Pancreas (tissue), 10 donors: ENCODE data around the gene SIL1. TPM values are rescaled to one million over a fixed set of nuclear protein-coding genes. Genes with fewer than 3 reads are reported as not detected.

Experiments used
- ATAC-seq, 4 donors: fragments of 200-7000 bp; cut with Tn5 transposase; one replicate each; pipeline versions ENCODE4 v1.8.0 to v1.9.1; 2020; ENCODE audit warnings: mild to moderate bottlenecking in 4 of 4, moderate library complexity in 4 of 4
- DNase-seq, 6 donors: peaks; one replicate each; pipeline ENCODE4 v3.0.0-alpha.2; 2020
- FAIRE-seq: peaks from 2 replicates; lab custom pipeline; 2012; peaks lifted over from hg19 to GRCh38; lab: Jason Lieb, UNC
- H3K27ac ChIP-seq, 4 donors: fragments of 200-600 bp; sonication (generic); 1 replicate in 3 of 4; 2 replicates in 1 of 4; pipeline versions ENCODE4 v1.5.0 to v1.8.0; 2020
- H3K27me3 ChIP-seq, 4 donors: fragments of 200-600 bp; one replicate each; pipeline ENCODE4 v1.8.0; 2021
- H3K36me3 ChIP-seq, 3 donors: fragments of 200-600 bp; sonication (generic) in 1 of 3; one replicate each; pipeline versions ENCODE4 v1.5.0 to v1.8.0; 2020 to 2021
- H3K4me1 ChIP-seq, 3 donors: fragments of 200-600 bp; one replicate each; pipeline ENCODE4 v1.8.0; 2021
- H3K4me3 ChIP-seq, 4 donors: fragments of 200-600 bp; sonication (generic) in 2 of 4; one replicate each; pipeline versions ENCODE4 v1.5.0 to v1.8.0; 2020 to 2021
- H3K9me3 ChIP-seq, 4 donors: fragments of 200-600 bp; one replicate each; pipeline ENCODE4 v1.8.0; 2021
- WGBS, 2 donors: extraction: QIAGEN DNeasy Blood & Tissue Kit; methylation state at CpG; one replicate each; pipeline ENCODE4 v1.1.7; 2013; 5-methylcytosine and 5-hydroxymethylcytosine counted together
- intact Hi-C, 3 donors: fragments of 100-400 bp; cut with DNase I; formaldehyde crosslinking; loops; one replicate each; pipeline versions ENCODE4 v1.11.1 to v1.14.2; 2022
- polyA plus RNA-seq, 2 donors: library from polyadenylated mRNA; stranded (reverse); fragments of 200-250 nt; gene quantifications; one replicate each; pipeline ENCODE4 v1.2.3, GENCODE V29; 2013
- total RNA-seq, 6 donors: library from RNA; stranded (reverse); fragmentation: NEBNext Ultra II Directional in 4 of 6; extraction: Animal tissue kit (Norgen Biotek cat#: 25700) in 4 of 6; gene quantifications; one replicate each; pipeline versions ENCODE4 v1.2.1 to v1.2.4, GENCODE V29; 2021 to 2023
- TF ChIP-seq, protein P1 (sequence below), 4 donors: fragments of 200-600 bp; sonication (generic) in 3 of 4; IDR thresholded peaks; one replicate each; pipeline versions ENCODE4 v1.5.0 to v1.8.0; 2021; ENCODE audit warnings: antibody characterized with exemption in 4 of 4
- donor health status: healthy with polysubstance abuse.
- donor health status: DM: no; HTN: no; CAD: no; lungs with moderate emphysema.
- donor health status: DM: no; HTN: no; CAD: no.
- donor health status: control.
- donor health status: control.
- donor health status: Bipolar disorder and iron deficiency.
- donor health status: DM: yes; HTN: yes; CAD: no.
- donor health status: DM: no; HTN: no; CAD: no.
- donor health status: DM: no; HTN: no; CAD: no.
- donor health status: DM: yes; HTN: yes; CAD: no.

The SIL1 gene
- total and polyA plus RNA-seq, 8 donors, result 38.6 to 119 (median 55.0) TPM

DNA sequence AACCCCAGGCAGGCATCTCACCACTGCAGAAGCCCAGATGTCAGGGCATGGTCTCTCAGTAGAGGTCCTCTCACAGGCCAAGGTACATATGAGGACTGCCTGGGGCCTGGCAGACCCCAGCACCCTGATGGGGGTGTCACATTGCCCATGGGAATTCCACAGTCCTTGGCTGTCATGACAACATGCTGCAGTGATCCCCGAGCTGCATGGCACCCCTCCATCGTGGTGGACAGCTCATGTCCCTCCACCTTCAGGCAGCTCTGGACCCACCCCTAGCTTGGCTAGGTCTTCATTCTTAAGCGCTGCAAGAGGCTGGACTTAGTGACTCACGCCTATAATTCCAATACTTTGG is 249.0 kb downstream of the SIL1 start:
- Histone ChIP-seq H3K4me1 (peaks cover 37 to 67% (median 49%) of the 10 kb centered on the region in 3 donors), H3K27me3 (no peaks in the 10 kb centered on the region), H3K27ac (peak overlapping the region in 3 of 4 donors; percentile 45 to 75 (median 66)), H3K4me3 (no peak overlapping the region), H3K36me3 (no peaks in the 10 kb centered on the region), H3K9me3 (no peaks in the 10 kb centered on the region)
- WGBS, 2 donors, result 62 to 68% methylated on average over 4 of the region's 4 CpGs
- DNase-seq, result peak in 1 of 6 donors; percentile 4
- intact Hi-C loops, result no loop called here
- TF ChIP-seq, protein P1, sequence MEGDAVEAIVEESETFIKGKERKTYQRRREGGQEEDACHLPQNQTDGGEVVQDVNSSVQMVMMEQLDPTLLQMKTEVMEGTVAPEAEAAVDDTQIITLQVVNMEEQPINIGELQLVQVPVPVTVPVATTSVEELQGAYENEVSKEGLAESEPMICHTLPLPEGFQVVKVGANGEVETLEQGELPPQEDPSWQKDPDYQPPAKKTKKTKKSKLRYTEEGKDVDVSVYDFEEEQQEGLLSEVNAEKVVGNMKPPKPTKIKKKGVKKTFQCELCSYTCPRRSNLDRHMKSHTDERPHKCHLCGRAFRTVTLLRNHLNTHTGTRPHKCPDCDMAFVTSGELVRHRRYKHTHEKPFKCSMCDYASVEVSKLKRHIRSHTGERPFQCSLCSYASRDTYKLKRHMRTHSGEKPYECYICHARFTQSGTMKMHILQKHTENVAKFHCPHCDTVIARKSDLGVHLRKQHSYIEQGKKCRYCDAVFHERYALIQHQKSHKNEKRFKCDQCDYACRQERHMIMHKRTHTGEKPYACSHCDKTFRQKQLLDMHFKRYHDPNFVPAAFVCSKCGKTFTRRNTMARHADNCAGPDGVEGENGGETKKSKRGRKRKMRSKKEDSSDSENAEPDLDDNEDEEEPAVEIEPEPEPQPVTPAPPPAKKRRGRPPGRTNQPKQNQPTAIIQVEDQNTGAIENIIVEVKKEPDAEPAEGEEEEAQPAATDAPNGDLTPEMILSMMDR (IDR thresholded peaks at IDR 0.05), result no peak
- no peak for ATAC-seq
- FAIRE-seq, result no peak

DNA sequence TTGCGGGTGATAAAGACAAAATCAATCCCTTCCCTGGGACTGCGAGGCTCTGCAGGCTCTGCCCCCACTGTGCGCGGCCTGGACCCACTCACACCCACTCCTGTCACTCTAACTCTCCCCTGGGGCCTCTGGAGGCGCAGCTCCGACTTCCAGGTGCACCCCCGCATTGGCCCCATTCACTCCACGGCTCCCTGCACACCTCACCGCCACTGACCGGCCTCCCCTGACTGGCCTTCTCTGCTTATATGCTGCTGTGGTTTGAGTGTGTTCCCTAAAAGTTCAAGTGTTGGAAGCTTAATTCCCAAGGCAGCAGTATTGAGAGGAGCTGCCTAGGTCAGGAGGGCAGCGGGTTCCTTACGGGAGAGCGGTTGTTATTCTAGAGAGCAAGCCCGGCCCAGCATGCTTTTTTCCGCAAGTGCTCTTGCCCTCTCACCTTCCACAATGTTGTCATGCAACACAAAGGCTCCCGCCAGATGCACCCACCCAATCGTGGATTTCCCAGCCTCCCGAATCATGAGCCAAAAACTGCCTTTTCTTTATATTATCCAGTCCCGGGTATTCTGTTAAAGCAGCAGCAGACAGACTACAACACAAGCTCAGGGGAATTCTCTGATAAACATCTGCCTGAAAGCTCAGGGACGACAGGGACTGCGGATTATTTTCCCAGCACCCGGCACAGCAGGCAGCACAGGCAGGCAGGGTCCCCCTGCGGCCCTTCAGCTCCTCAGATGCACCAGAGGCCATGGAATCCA is 249.5 kb downstream of the SIL1 start:
- FAIRE-seq (no peak), DNase-seq (peak in 2 of 6 donors; percentile 11 to 12), ATAC-seq (no peak)
- TF ChIP-seq, protein P1 (IDR thresholded peaks at IDR 0.05), result no peak
- Histone ChIP-seq H3K4me1 (peaks cover 32 to 61% (median 46%) of the 10 kb centered on the region in 3 donors), H3K27me3 (no peaks in the 10 kb centered on the region), H3K4me3 (no peak overlapping the region), H3K27ac (peak overlapping the region in 3 of 4 donors; percentile 33 to 66 (median 45)), H3K36me3 (no peaks in the 10 kb centered on the region), H3K9me3 (no peaks in the 10 kb centered on the region)
- WGBS, 2 donors, result 50 to 60% methylated on average over 23 of the region's 23 CpGs
- intact Hi-C loops, result no loop called here

DNA sequence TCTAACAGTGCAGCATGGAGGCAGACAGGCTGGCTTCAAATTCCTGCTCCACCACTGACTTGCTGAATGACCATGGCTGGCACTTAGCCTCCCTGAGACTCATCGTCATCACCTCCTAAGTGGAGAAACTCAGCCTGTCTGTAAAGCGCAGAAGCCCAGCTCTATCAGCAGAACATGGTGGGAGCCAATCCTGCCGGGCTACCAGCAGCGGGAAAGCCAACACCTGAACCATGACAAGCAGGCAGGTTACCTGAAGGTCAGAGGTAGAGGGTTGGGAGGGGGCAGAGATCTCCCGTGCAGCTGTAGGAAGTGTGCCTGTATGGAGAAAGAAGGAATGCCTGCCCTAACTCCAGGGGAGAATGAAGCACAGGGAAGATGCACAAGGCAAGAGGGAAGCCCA is 250.4 kb downstream of the SIL1 start:
- Histone ChIP-seq H3K27ac (peak overlapping the region in 2 of 4 donors; percentile 12 to 33), H3K4me3 (no peak overlapping the region), H3K27me3 (no peaks in the 10 kb centered on the region), H3K9me3 (no peaks in the 10 kb centered on the region), H3K4me1 (peaks cover 23 to 54% (median 39%) of the 10 kb centered on the region in 3 donors), H3K36me3 (no peaks in the 10 kb centered on the region)
- peak; percentile 28 to 62 (median 47) for ATAC-seq
- 37% methylated on average over 5 of the region's 5 CpGs for WGBS, 2 donors
- DNase-seq, result peak in 4 of 6 donors; percentile 61 to 78 (median 69)
- TF ChIP-seq, protein P1 (IDR thresholded peaks at IDR 0.05), result no peak
- intact Hi-C loops, result no loop called here
- FAIRE-seq, result no peak

DNA sequence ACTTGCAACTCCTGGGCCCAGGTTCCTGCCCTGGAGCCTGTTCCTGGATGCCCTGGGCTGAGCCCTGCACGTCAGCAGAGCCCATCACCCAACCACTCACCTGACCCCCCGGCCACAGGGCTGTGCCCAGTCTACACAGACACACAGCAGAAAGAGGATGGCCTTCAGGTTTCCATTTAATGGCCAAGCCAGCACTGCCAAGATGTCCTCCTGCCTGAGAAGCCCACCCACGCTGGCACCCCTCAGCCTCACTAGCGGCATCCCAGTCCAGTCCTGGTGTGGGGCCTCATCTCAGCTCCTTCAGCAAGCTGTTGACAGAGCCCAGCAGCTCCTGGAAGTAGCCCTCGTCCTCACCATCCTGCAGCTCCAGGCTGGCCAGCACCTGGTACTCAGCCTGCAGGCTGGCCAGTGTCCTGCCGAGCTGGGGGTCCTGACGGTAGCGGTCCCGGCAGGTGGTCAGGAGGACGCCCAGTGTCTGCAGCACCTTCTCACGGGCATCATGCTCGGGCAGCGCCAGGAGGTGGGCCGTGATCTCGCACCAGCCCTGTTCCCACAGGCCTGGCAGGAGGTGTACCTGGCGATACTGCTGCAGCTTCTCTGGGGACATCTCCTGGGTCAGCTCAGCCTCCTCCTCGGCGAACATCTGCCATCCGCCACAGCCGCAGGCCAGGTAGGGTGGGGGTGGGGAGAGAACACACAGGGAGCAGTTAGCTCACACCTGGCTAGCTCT is 251.2 kb downstream of the SIL1 start:
- H3K27me3 ChIP-seq, result no peaks in the 10 kb centered on the region
- TF ChIP-seq, protein P1 (IDR thresholded peaks at IDR 0.05), result no peak
- FAIRE-seq, result no peak
- peak in 3 of 6 donors; percentile 9 to 74 (median 11) for DNase-seq
- intact Hi-C loops, result no loop called here
- no peak for ATAC-seq
- H3K9me3 ChIP-seq, result no peaks in the 10 kb centered on the region
- 92 to 94% methylated on average over 17 to 20 of the region's 20 CpGs for WGBS, 2 donors
- H3K4me3 ChIP-seq, result no peak overlapping the region
- no peak overlapping the region for H3K27ac ChIP-seq
- H3K4me1 ChIP-seq, result peaks cover 15 to 46% (median 31%) of the 10 kb centered on the region in 3 donors
- H3K36me3 ChIP-seq, result no peaks in the 10 kb centered on the region
